Mesothelial cell of epicardium (in vitro differentiated cells): ENCODE results near the gene AAR2. TPM values are rescaled to one million over a fixed set of nuclear protein-coding genes. Genes with fewer than 3 reads are reported as not detected.

Experiments used
- DNase-seq, 2 experiments: peaks; one replicate each; pipeline ENCODE4 v3.0.0; 2021; ENCODE audit warnings: low spot score in 2 of 2; ENCODE audit not compliant: unreplicated experiment in 2 of 2
- H3K27ac Mint-ChIP-seq: 2 replicates; pipeline ENCODE4 v1.8.0; 2021; ENCODE audit warnings: mixed read lengths
- H3K27me3 Mint-ChIP-seq: 2 replicates; pipeline ENCODE4 v1.8.0; 2021; ENCODE audit warnings: low read depth, mixed read lengths
- H3K36me3 Mint-ChIP-seq: 2 replicates; pipeline ENCODE4 v1.8.0; 2021; ENCODE audit warnings: mixed read lengths
- H3K4me1 Mint-ChIP-seq: 2 replicates; pipeline ENCODE4 v1.8.0; 2021; ENCODE audit warnings: mixed read lengths
- H3K4me3 Mint-ChIP-seq: 2 replicates; pipeline ENCODE4 v1.8.0; 2021; ENCODE audit warnings: mild to moderate bottlenecking, moderate library complexity, mixed read lengths
- H3K9me3 Mint-ChIP-seq: 2 replicates; pipeline ENCODE4 v1.8.0; 2021; ENCODE audit warnings: mixed read lengths
- CTCF ChIP-seq: fragments of 200-600 bp; sonication (generic); IDR thresholded peaks from one replicate; pipeline ENCODE4 v1.5.0; 2021; ENCODE audit warnings: antibody characterized with exemption; ENCODE audit not compliant: unreplicated experiment
- total RNA-seq: library from RNA; stranded (reverse); gene quantifications from 3 replicates; pipeline ENCODE4 v1.2.1, GENCODE V29; 2021

Gene AAR2
- total RNA-seq, 1 donor from 2014 or later = 30.6 TPM

GRCh38 chr20:36206641-36207040 lies 29.6 kb upstream of the AAR2 start:
- H3K27ac Mint-ChIP-seq = no peak overlapping the region
- H3K27me3 Mint-ChIP-seq = no peaks in the 10 kb centered on the region
- no peaks in the 10 kb centered on the region for H3K9me3 Mint-ChIP-seq
- H3K4me1 Mint-ChIP-seq = peaks cover 1% of the 10 kb centered on the region
- DNase-seq = no peak
- H3K36me3 Mint-ChIP-seq = peaks cover 16% of the 10 kb centered on the region
- H3K4me3 Mint-ChIP-seq = no peak overlapping the region
- TF ChIP-seq CTCF = no peak

- Mint-ChIP-seq H3K27me3 (no peaks in the 10 kb centered on the region), H3K36me3 (peaks cover 16% of the 10 kb centered on the region), H3K27ac (no peak overlapping the region), H3K4me3 (no peak overlapping the region), H3K9me3 (no peaks in the 10 kb centered on the region), H3K4me1 (peaks cover 1% of the 10 kb centered on the region)
- no peak for TF ChIP-seq CTCF
- no peak for DNase-seq
Observed at GRCh38 chr20:36207602-36208001, 28.7 kb upstream of the AAR2 start.

- Mint-ChIP-seq H3K27ac (no peak overlapping the region), H3K4me3 (no peak overlapping the region), H3K9me3 (no peaks in the 10 kb centered on the region), H3K4me1 (no peaks in the 10 kb centered on the region), H3K27me3 (no peaks in the 10 kb centered on the region), H3K36me3 (peaks cover 16% of the 10 kb centered on the region)
- no peak for TF ChIP-seq CTCF
- DNase-seq = no peak
Observed at GRCh38 chr20:36208257-36208656, 28.0 kb upstream of the AAR2 start.

GRCh38 chr20:36210436-36211021 lies 25.7 kb upstream of the AAR2 start:
- H3K9me3 Mint-ChIP-seq = no peaks in the 10 kb centered on the region
- H3K4me1 Mint-ChIP-seq = no peaks in the 10 kb centered on the region
- no peak for DNase-seq
- TF ChIP-seq CTCF = no peak
- no peaks in the 10 kb centered on the region for H3K27me3 Mint-ChIP-seq
- peaks cover 10% of the 10 kb centered on the region for H3K36me3 Mint-ChIP-seq
- no peak overlapping the region for H3K4me3 Mint-ChIP-seq
- H3K27ac Mint-ChIP-seq = no peak overlapping the region

GRCh38 chr20:36213362-36213761 lies 22.9 kb upstream of the AAR2 start:
- H3K36me3 Mint-ChIP-seq = peaks cover 4% of the 10 kb centered on the region
- H3K27me3 Mint-ChIP-seq = no peaks in the 10 kb centered on the region
- H3K4me1 Mint-ChIP-seq = no peaks in the 10 kb centered on the region
- no peak for TF ChIP-seq CTCF
- DNase-seq = no peak
- H3K27ac Mint-ChIP-seq = no peak overlapping the region
- no peaks in the 10 kb centered on the region for H3K9me3 Mint-ChIP-seq
- no peak overlapping the region for H3K4me3 Mint-ChIP-seq

- no peak overlapping the region for H3K4me3 Mint-ChIP-seq
- DNase-seq = no peak
- no peaks in the 10 kb centered on the region for H3K27me3 Mint-ChIP-seq
- peaks cover 5% of the 10 kb centered on the region for H3K36me3 Mint-ChIP-seq
- no peaks in the 10 kb centered on the region for H3K9me3 Mint-ChIP-seq
- H3K4me1 Mint-ChIP-seq = no peaks in the 10 kb centered on the region
- H3K27ac Mint-ChIP-seq = no peak overlapping the region
- no peak for TF ChIP-seq CTCF
Observed at GRCh38 chr20:36214684-36215256, 21.5 kb upstream of the AAR2 start.
